DMS 273 (cell line): ENCODE data around the gene STARD5.

ENCODE experiments used
- DNase-seq: peaks from one replicate; lab custom pipeline; 2025; ENCODE audit not compliant: unreplicated experiment; lab: John Stamatoyannopoulos, UW

The STARD5 gene

DNA sequence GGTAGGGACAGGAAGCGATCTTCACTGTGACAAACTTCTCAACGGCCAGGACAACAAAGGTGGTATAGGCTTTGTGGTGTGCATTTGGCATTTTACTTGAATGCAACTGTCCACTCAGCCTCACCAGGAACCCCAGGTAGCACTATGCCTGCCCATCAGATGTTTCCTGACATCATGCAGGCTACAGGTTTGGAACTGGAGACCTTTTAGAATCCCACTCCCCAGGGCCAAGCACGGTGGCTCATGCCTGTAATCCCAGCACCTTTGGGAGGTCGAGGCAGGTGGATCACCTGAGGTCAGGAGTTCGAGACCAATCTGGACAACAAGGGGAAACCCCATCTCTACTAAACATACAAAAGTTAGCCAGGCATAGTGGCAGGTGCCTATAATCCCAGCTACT, 9.6 kb downstream of the STARD5 start:
- no peak for DNase-seq

DNA sequence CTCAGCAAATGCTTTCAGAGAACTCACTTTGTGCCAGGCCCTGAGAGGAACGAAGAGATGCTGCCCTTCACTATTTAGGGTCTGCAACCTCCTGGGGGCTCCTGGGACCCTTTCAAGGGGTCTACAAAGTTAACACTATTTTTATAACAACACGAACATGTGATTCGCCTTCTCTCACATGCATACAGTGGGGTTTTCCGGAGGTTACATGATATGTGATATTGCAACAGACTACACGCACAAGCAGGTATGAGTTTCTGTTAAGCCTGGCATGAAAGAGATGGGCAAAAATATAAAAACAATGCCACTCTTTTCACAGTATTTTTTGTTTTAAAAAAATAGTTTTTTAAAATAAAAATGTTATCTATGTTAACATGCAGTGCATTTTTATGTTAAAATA, 10.3 kb downstream of the STARD5 start:
- DNase-seq, result no peak

DNA sequence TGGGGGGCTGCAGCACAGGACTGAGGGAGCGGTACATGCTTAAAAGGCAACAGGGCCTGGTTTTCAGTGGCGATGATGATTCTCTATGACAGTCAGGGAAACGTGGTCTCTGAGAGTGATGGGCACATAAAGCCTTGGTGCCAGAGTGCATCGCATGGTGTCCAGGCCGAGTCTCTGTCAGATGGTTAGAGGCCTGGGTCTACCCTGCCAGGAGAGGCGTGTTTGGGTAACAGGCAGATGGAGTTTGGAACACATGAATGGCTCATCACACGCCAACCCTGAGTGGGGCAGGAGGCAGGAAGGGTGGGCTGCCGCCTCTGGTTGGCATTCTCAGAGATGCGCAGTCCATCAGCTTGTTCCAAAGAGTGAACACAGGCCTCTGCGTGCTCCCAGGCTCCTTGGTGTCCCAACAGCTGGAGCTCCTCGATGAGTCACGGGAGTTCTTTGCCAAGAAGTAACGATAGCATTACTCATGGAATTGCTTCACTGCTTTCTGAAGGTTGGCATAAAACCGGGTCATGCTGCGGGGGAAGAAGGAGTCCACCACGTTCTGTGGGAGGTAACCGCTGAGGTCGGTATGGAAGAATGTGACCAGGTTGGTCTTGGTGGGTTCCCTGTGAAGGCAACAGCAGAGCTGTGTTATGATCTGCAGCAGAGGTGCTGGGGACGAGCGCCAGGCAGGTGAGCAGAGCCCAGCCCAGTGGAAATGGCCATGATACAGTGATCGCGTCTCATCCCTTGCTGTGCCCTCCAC, 11.0 kb downstream of the STARD5 start:
- DNase-seq, result peak; percentile 48

DNA sequence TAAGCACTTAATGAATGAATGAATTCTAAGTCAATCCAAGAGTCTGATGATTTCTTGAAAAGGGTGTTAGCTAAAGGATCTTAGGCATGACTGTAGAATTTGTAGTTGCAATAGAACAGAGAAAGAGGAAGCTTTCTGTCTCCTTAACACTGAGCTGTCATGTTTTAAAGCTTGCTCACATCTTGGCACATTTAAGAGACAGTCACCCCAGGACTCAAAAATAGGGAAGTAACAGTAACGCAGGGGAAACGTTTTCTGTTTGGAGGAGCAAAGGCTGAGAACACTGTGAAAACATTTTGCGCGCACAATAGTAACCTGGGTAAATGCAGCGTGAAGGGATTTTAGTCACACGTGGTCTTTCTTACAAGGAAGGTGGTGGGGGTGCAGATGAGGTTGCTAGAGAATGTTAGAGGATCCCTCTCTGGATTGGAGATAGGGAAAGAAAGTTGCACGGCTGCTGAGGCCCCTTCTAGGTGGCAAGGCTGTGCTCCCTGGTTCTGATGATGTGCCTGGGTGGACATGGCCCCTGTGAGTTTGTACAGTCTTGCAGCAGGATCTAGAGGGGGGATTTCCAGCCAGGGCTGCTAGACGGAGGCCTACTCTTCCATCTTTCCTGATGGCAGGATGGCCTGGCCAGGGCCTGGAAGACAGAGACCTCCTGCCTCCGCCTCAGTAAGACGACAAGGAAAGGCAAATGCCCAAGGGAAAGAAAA, 12.0 kb downstream of the STARD5 start:
- no peak for DNase-seq

DNA sequence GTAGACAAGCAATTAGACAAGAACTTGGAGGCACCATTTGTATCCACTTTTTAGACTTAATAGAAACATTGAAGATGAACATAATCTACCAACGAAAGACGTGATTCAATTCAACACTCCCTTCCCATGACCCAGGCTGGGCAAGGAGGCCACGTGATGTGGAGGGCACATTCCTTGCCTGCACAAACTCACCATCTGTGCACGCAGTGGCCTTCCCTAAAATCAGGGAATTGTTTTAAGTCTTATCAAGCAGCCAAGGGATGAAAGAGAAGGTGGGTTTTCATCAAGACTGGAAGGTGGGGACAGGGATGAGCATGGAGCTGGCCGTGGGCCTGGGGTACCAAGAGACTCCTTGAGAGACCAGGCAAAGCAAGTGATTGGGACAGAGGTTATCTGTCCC, 13.5 kb downstream of the STARD5 start:
- DNase-seq, result no peak

DNA sequence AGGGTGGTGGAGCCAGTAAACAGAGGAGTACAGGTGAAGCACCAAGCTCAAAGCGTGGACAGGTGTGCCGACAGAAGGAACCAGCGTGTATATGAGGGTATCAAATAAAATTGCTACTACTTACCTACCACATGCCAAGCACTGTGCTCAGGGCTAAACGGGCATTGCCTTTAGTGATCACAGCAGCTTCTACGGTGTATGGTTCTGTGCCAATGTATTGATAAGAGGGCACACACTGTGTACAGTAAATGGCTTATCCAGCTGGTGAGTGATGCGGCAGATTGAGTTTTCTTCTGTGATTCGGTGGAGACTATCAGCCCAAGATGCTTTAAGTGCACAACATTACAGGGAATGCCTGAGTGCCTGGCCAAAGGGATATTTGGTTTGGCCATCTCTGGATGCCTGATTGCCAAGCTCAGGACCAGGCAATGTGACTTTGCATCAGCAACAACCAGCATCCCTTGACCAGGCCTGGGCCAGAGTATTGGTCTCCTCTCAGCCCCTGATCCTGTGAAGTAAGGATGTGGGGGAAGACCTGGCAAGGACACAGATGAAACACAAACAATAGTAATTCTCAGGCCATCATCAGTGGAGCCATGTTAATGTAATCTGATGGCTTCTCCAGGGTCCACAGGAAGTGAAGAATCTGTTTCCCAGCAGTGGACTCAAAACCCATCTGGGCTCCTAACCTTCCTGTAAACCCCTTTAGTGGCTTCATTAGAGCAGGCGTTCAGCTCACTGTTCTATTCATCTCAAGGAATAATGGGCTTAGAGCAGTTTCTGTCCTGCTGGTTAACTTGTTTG, 14.1 kb downstream of the STARD5 start:
- no peak for DNase-seq

DNA sequence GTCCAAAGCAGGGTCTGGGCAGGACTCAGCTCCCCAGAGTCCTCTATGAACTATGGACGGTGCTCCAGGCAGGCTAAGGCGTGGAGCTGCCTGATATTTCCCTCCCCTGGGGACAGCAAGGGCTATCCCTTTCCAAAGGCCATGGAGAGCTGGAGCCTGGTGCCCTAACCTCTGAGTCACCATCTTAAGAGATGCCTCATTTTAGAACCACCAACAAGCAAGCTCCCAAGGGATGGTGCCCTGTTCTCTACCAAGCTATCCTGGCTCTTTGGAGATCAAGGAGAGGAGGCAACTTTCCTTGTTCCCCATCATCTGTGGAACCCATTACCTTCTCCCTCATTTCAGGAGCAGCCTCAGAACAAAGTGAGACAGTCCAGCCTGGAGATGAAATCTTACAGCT, 15.7 kb downstream of the STARD5 start:
- DNase-seq, result no peak

DNA sequence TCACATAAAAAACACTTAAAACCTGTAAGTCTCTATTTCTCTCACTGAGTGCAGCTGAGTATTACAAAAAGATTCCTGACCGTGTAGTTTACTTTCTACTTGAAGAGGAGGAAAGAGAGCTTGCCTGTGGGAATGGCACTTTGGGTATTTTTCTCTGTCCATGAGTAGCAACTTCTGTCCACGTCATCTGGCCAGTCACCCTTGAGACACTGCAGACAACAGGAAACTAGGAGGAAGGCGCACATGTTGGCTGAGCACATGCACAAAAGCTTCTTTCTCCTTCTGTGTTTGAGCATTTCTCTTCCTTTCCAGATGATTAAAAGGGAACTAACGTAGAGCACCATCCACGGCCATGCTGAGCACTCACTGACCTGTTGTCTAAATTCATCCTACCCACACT, 19.7 kb downstream of the STARD5 start:
- no peak for DNase-seq

DNA sequence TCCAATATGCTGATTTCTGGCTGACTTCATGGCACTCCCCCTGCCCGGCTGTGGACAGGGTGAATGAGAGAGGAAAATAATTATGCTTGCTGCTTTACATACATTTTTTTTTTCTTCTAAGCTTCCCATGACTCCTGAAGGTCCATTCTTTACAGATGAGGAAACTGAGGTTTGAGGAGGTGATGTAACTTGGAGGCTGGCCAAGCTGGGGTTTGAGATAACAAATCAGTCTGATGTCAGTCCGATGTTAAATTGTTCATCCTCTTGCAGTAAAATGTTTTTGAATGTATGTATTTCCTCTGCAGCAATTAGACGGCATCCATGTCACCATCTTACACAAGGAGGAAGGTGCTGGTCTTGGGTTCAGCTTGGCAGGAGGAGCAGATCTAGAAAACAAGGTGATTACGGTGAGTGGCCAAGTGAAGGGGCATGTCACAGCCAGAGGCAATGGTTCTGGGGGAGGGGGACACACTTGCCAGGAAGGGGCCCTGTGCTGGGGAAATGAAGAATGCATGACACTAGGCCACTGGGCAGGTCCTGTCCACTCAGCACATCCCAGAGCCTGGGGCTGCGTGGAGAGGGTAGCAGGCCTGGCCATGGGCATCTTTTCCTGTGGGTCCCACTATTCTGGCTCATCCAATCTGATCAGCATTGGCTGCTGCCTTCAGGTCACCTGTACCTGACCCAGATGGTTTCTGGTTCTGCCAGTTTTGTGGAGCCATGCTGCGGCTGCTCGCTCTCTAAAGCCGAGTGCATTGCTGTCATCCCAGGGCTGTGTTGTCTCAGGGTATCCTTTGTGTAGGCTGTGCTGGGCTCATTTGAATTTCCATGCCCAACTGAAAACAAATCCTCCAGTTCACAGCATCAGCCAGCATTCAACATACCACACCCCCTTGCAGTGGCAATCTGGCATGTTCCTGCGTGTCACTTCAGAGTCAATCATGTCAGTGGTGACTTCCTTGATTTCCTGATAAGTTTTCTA, 20.4 kb downstream of the STARD5 start:
- DNase-seq, result no peak

DNA sequence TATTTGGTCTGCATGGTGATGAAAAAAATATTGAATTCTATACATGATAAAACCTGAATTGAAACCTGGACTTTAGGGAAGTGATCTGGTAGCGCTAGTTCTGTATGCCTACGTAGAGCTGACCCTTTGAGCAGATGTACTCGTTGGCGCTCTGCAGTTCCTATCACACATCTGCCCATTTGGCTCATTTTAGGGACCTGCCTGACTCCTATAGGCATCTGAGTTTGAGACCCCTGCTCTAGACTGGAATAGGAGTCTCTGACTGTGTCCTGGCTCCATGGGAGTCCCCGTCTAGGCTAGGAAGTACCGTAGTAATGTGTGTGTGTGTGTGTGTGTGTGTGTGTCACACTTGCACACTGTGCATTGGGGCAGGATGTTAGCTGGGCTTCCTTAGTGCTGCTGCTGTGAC, 21.2 kb downstream of the STARD5 start:
- no peak for DNase-seq

DNA sequence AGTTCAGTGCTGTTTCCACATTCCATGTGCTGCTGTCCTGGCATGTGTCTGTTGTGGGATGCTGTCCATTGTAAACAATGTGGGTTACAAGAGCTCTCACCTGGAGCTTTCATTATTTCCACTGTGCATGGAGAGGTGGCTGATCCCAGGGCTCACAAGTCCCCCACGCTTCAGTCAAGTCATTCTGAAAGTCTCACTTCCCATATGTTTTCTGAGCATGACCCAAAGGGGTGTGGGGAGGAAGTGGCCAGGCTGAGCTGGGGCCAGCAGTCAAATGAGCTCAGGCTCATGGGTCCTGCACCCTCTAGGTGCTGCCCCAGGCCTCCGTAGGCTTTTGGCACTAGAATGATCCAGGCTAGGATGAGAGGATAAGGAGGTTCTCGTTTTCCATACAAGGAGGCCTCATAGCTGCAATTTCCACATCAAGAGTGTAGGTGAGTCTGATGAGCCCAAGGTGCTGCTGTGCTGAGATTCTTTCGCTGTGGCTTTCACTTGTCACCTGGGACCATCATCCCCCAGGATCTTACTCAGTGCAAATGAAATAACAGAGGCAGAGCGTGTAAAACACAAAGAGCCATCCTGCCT, 22.0 kb downstream of the STARD5 start:
- DNase-seq, result no peak

DNA sequence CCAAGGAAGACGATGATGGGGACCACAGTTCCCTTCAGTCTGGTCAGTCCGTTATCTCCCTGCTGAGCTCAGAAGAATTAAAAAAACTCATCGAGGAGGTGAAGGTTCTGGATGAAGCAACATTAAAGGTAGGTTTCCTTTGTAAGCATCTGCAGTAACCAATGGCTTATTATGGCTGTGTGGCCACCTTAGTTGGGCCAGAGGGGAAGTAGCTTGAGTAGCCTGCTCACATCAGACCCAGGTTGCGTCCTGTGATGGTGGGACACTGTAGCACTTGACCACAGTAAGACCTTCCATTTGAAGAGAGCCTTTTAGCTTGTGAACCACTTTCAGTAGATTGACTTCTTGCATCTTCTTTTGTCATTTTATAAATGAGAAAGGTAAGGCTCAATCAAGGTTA, 22.6 kb downstream of the STARD5 start:
- no peak for DNase-seq

DNA sequence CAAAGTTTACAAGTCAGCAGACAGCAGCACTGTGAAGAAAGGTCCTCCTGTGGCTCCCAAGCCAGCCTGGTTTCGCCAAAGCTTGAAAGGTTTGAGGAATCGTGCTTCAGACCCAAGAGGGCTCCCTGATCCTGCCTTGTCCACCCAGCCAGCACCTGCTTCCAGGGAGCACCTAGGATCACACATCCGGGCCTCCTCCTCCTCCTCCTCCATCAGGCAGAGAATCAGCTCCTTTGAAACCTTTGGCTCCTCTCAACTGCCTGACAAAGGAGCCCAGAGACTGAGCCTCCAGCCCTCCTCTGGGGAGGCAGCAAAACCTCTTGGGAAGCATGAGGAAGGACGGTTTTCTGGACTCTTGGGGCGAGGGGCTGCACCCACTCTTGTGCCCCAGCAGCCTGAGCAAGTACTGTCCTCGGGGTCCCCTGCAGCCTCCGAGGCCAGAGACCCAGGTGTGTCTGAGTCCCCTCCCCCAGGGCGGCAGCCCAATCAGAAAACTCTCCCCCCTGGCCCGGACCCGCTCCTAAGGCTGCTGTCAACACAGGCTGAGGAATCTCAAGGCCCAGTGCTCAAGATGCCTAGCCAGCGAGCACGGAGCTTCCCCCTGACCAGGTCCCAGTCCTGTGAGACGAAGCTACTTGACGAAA, 24.2 kb downstream of the STARD5 start:
- no peak for DNase-seq

DNA sequence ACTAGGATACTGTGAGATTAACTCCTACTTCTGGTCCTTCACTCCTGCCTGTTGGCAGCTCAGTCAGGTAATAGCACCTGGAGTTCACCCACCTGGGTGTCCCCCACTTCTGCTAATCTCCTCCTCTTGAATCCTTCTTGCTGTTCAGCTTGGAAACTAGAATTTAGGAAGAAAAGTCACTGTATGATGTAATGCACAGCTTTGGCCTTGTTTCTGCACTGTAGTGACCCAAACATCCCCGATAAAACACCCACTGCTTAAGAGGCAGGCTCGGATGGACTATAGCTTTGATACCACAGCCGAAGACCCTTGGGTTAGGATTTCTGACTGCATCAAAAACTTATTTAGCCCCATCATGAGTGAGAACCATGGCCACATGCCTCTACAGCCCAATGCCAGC, 24.8 kb downstream of the STARD5 start:
- DNase-seq, result no peak

DNA sequence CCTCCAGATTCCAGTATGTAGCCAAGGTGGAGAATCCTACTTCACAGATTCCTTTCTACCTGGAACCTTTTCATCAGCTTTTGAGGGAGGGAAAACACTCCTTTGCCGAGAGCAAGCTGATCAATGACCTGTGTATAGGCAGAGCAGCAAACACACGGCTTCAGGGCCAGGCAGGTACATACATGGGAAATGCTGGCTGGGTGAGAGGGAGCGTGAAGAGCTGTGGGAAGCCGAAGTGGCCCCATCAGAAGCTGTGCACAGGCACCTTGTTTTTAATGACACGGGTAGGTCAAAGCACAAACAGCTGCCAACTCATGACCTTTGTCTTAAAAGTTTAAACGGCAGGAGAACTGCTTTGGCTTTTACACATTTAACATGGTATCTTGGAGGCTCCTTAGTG, 25.3 kb downstream of the STARD5 start:
- DNase-seq, result no peak

DNA sequence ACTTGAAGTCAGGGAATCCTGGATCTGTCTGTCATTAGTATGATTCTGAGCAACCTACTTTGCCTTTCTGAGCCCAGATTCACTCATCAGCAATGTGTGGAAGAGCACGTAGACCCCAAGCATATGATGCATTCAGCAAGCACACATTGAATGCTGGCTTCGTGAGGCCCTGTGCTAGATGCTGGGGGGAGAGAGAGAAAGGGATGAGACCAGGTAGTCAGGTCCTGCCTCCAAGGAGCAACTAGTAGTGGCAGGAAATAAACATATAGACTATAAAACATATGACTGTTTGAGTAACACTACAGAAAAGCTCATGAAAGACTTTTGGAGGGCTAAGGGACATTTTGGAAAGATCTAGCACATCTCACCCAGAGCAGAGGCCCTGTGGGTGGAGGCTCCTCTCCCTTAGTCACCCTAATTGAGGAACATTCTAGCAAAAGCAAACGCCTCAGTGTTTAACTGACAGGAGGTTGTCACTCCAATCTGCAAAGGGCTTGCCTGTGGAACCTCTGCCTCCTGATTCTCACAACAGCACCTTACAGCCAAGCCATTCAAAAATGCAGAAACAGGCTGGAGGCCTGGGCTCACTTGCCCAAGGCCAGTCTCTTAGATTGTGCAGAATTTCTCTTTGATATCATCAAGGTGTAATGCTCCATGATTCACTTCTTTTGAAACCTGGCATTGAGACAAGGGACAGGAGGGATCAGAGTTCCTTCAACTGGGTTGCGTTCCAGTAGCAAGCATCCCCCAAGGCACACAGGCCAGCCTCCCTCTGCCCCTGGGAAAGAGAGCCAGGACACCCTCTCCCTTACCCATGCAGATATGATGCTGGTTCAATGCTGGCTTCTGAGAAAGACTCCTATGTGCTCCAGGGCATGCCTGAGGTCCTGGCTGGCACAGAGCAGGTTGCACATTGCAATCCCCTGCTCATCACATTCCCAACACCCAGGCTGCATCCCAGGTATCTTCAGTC, 26.1 kb downstream of the STARD5 start:
- no peak for DNase-seq

DNA sequence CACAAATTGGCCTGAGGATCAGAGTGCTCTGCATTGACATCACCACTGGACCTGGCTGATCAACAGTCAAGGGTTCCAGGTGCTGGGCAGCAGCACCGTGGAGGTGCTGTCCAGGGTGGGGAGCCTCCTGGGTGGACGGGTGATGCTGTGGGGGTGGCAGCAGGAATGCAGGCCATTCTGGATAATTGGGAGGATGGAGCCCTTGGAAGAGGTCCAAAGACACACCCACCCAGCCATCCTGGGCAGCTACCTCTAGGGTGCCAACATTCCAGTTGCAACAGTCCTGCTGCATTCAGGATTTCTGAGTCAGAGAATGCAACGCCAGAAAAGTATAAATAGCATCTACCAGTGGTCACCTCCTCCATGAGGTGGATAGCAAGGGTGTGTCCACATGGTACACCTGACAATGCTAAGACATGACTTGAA, 26.8 kb downstream of the STARD5 start:
- DNase-seq, result no peak

DNA sequence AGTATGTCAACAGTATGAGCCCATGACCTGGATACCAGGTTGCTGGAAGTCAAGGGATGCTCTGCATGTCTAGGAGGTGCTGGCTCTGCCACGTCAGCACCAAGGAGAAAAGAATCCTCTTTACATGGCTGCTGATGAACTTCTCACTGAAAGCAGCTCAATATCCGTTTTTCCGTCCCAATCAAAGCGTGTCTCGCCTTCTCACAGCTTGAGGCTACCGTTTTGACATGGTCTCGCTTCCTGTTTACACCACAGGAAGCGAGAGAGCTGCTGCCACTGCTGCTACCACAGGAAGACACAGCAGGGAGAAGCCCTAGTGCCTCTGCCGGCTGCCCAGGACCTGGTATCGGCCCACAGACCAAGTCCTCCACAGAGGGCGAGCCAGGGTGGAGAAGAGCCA, 27.3 kb downstream of the STARD5 start:
- DNase-seq, result no peak

DNA sequence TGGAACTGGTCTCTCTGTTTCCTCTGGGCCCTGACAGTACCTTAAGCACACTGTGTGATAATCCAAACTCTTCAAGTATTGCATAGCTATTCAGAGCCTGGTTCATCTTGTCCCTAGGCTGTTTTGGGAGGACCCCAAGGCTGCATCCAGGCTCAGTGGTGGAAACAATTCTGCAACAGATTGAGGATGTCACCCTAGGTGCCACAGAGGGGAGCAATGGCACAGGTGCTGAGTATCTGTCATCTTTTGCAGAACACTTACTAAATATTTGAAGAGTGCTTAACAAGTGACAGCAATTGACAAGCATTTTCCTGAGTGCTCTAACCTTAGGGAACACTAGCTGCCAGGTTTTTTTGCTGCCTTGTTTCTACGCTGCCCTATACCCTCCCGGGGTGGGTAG, 27.8 kb downstream of the STARD5 start:
- no peak for DNase-seq
